ELR (cell line): ENCODE results near the gene PHF21B.
"Not testable (repeated sequence)": the region's sequence is repeated elsewhere in the genome, so short reads cannot be mapped to it uniquely, and the experiment has no call there.

ENCODE experiments used
- DNase-seq: peaks from one replicate; pipeline ENCODE4 v3.0.0-alpha.2; 2015; ENCODE audit warnings: low read depth

PHF21B gene

GRCh38 chr22:44961682-44962081, 48.1 kb downstream of the PHF21B start:
- not testable (repeated sequence) for DNase-seq

DNA sequence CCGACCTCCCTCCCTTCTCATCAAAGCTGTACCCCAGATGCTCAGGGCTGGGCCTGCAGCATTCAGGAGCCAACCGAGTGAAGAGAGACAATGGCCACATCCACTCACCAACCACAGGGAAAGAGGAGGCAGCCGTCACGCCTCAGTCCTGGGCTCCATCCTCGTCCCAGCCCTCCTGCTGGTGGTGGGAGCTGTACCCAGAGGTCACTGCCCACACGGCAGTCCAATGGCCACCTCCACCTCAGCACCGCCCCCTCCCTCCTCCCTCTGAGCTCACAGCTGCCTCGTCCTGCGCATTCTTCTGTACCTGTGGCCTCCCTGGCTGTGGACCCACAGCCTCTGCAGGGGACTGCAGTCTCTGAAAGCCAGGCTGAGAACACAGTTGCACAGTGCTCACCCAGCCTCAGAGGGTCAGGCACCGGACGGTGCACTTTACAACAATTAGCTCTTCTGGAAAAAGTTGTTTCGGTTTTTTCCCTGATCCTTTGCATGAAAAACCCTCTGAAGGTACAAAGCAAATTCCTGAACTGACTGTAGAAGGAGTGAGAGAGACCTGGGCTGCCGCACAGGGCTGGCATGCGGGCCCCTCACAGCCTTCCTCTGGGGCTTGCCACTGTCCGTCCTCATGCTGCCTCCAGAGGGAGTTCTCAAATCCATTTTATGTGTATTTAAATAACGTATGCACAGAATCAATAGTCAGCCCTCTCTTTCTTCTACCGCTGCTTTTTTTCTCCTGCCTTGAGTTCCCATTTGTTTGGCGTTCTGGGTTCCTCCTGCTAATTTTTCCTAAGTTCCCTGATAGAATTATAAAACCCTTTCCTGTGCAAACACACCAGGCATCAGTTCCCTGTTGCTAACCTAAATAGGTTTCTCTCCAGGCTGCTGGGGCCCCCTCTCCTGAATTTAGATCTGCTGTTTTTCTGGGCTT, 52.7 kb downstream of the PHF21B start:
- peak; percentile 7 for DNase-seq

GRCh38 chr22:44955102-44955501, 54.7 kb downstream of the PHF21B start:
- no peak for DNase-seq

DNA sequence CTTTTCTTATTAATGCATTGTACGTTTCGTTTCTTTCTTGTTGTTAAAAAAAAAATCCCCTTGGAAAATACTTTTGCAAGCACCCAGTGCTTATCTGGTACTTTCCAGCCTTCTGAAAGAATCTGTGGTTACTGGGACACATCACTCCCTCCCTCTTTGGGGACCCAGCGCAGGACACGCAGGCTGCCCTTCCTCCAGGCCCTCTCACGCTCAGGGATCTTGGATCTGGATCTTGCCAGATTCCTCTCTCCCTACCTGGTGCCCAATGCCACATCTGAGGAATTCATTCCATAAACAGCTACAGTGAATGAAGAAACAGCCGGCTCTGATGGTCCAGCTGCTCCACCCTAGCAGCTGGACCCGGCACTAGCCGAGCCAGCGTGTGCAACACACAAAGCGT, 55.7 kb downstream of the PHF21B start:
- DNase-seq: no peak

GRCh38 chr22:44952863-44953746, 56.7 kb downstream of the PHF21B start:
- DNase-seq: no peak

GRCh38 chr22:44951510-44951816, 58.3 kb downstream of the PHF21B start:
- DNase-seq: no peak

DNA sequence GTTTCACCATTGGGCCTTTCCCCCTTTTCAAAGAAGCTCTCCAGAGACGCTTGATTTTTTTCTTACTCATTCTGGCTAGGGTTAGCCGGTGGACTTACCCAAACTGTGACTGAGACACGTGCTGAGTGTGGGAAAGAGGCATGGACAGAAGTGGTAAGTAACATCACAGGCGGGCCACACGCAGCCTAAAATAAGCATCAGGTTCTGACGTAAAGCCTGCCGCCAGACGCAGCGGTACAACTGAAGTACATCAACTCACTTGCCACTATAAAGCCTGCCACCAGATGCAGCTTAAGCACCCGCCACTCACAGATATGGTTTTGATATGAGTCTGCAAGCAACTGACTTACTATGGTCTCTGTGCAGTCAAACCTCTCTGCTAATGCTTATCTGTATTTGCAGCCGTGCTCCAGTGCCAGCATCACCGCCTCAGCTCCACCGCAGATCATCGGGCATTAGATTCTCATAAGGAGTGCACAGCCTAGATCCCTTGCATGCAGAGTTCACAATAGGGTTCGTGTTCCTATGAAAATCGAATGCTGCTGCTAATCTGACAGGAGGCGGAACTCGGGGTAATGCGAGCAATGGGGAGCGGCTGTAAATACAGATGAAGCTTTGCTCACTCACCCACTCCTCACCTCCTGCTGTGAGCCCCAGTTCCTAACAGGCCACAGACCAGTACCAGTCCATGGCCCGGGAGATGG, 58.8 kb downstream of the PHF21B start:
- no peak for DNase-seq

GRCh38 chr22:44947846-44948245, 62.0 kb downstream of the PHF21B start:
- DNase-seq: no peak

DNA sequence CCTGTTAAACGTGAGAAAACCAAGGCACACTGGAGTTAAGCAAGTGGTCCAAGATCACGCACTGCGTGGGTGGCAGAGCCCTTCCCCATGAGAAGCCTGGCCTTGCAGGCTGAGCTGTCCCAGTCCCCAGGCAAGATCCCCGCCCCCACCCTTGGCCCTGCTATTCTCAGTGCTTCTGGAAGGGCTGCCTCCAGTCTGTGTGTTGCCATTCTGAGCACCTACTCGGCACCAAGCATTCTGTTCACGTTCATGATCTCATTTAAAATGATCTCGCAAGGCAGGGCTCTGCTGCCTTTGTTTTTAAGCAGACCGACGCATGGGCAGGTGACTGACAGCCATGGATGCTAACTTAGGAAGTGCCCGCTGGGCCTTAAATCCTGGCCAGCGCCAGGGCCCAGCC, 62.8 kb downstream of the PHF21B start:
- DNase-seq: no peak

DNA sequence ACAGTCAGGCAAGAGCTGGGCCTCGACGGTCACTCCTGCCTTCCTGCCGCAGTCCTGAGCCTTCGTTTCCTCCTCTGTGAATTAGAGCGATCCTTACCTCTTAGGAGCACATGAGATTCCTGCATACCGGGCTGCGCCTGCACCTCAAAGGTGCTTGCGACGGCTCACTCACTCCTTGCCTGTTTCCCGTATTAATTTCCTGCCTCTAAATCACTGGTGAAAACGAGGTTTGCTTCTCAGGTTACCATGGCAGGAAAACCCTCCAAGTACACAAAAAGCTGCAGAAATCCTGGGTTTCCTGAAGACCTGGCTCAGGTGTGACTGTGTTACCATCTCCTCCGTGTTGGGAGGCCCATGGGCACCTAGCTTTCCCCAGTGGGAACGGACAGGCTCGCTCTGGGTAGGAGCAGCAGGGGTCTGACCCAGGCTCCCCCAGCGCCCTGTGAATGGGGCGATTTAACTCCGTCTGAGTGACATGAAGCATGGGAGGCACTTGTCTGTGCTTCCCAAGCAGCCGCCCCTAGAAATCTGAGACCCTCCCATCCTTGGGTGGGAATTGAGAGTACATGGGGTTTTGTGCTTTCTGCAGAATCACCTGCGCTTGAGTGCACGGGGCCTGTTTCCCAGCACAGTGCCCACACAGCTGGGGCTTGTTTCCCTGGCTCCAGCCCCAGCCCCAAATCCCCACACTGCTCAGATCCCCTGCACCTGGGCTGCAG, 64.8 kb downstream of the PHF21B start:
- no peak for DNase-seq

GRCh38 chr22:44943701-44944324, 66.0 kb downstream of the PHF21B start:
- DNase-seq: no peak

DNA sequence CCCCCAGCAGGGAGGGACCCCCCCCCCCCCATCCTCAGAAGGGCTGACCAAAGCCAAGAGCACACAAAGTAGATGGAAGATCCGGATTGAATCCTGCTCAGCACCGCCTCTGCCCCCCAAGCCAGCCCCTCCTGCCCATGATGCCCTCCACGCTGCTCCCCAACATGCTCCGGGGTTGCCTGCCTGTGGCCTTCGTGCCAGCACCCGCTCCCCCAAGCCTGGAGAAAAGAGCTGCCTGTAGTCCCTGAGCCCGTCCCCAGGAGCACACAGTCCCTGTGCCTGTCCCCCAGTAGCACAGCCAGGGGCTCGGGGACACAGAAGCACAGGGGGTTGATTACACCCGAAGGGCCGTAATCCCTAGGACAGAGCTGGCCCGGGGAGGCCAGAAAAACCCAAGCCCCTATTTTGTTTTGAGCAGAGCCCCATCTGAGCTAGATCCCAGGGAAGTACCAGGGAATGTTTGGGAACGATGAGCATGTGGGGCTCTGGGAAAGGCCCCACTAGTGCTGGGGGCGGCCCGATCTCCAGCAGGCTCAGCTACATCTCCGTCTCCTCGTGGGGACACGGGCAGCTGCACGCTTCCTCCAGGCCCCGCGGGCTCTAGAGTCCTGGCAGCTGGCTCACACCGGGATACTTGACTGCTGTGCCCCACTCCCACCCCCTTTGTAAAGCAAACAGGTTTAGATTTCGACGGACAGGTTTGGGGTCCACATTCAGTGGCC, 66.7 kb downstream of the PHF21B start:
- DNase-seq: no peak

GRCh38 chr22:44942056-44942455, 67.7 kb downstream of the PHF21B start:
- DNase-seq: no peak

DNA sequence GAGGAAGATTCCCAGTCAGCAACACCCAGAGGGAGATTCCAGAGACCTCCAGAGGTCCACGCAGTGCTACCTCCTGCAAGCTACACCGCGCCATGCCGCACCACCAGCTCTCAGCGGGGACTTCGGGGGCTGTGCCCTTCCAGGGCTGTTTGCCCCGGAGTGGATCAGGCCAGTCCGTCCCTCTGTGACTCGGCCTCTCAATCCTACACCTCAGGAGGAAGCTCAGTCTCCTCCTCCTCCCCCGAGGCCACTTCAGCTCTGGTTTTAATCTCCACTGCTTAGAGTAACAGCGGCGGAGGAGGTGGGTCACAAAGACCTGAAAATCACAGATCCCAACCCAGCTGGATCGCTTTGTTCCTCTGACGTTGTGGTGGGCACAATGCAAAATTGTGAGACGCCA, 68.6 kb downstream of the PHF21B start:
- no peak for DNase-seq

GRCh38 chr22:44940130-44940529, 69.7 kb downstream of the PHF21B start:
- no peak for DNase-seq

GRCh38 chr22:44939451-44939850, 70.4 kb downstream of the PHF21B start:
- no peak for DNase-seq

DNA sequence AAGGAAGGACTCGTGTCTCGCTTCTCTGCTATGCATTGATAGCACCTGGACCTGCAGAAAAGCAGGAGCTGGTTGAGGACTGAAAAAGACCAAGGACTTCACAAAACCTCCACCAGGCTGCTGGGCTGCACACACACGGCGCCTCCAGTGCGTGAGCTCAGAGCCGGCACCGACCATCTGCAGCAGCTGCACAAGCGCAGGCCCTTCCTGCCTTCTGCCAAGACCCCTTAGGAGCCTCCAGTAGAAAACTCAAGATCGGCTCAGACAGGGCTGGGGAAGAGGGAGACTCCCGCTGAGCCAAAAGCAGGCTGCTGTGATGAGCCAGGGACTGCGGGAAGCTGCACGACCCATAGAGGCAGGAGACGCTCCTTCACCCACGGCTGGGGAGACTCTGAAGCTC, 70.9 kb downstream of the PHF21B start:
- DNase-seq: no peak

GRCh38 chr22:44937216-44937615, 72.6 kb downstream of the PHF21B start:
- DNase-seq: no peak

- no peak for DNase-seq
These were observed 73.6 kb downstream of the PHF21B start for GRCh38 chr22:44936201-44936600.

- DNase-seq: no peak
These were observed 74.1 kb downstream of the PHF21B start for GRCh38 chr22:44935724-44936123.

- no peak for DNase-seq
These were observed 75.4 kb downstream of the PHF21B start for GRCh38 chr22:44934454-44934735.
